HEK293 (cell line): ENCODE data around the gene IL17B.

Experiments used
- FEZF1 ChIP-seq: fragments of 450-650 bp; formaldehyde crosslinking; IDR thresholded peaks from 2 replicates; pipeline ENCODE4 v1.5.1; 2016; ENCODE audit warnings: missing biosample characterization, missing genetic modification characterization
- HOXC10 ChIP-seq: sonication (generic); formaldehyde crosslinking; IDR thresholded peaks from 2 replicates; pipeline ENCODE4 v1.8.1; 2023; ENCODE audit warnings: mild to moderate bottlenecking, missing genetic modification reagents
- SCRT2 ChIP-seq: fragments of 450-650 bp; formaldehyde crosslinking; IDR thresholded peaks from 2 replicates; pipeline ENCODE4 v1.5.1; 2016; ENCODE audit warnings: missing biosample characterization, missing genetic modification characterization
- ZBTB11 ChIP-seq: fragments of 450-650 bp; formaldehyde crosslinking; conservative IDR thresholded peaks from 2 replicates; pipeline ENCODE4 v1.5.1; 2016; ENCODE audit warnings: low read depth, missing biosample characterization, missing genetic modification characterization

- no peak for TF ChIP-seq HOXC10 (CRISPR knock-in tag)
- no peak for TF ChIP-seq ZBTB11 (tag by site-specific recombination)
- TF ChIP-seq SCRT2: no peak
- no peak for TF ChIP-seq FEZF1
Measured at GRCh38 chr5:149382517-149383220, 3.6 kb upstream of the IL17B start.
